Measurements from ENCODE around the gene KIFC3.

DNA sequence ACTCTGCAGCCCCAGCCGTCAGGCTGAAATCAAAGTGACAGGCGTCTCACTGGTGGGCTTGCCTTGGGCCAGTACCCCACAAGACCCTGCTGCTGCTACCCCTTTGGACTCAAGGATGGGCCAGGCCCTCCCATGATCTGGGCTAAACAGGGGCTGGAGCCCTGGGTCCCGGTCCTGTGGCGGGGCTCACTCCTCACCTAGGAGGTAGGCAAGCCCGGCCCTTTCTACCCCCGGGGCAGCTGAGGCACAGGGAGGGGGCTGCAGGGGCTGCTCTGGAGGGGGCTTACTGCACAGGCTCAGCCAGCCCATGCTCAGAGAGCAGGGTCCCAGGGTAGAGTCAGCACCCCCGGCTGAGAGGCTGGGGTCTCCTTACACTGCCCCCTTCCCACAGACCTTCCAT, 43.2 kb downstream of the KIFC3 start:
- TF ChIP-seq, protein P1, sequence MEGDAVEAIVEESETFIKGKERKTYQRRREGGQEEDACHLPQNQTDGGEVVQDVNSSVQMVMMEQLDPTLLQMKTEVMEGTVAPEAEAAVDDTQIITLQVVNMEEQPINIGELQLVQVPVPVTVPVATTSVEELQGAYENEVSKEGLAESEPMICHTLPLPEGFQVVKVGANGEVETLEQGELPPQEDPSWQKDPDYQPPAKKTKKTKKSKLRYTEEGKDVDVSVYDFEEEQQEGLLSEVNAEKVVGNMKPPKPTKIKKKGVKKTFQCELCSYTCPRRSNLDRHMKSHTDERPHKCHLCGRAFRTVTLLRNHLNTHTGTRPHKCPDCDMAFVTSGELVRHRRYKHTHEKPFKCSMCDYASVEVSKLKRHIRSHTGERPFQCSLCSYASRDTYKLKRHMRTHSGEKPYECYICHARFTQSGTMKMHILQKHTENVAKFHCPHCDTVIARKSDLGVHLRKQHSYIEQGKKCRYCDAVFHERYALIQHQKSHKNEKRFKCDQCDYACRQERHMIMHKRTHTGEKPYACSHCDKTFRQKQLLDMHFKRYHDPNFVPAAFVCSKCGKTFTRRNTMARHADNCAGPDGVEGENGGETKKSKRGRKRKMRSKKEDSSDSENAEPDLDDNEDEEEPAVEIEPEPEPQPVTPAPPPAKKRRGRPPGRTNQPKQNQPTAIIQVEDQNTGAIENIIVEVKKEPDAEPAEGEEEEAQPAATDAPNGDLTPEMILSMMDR (IDR thresholded peaks at IDR 0.05; ENCODE audit: low read depth, low read length, poor library complexity, severe bottlenecking): no peak
- no peak for TF ChIP-seq EZH2phosphoT487 (IDR thresholded peaks at IDR 0.05; ENCODE audit: borderline replicate concordance, low read length)

Data from DOHH2 (cell line).